SK-N-SH treated with all-trans-retinoic acid at 6 μM for 48 hours (cell line): ENCODE data around the gene PLA2G4B.

Experiments
- ATAC-seq: fragments of 200-7000 bp; cut with Tn5 transposase; 3 replicates; pipeline ENCODE4 v1.9.1; 2020; ENCODE audit warnings: mild to moderate bottlenecking, moderate library complexity
- ARNTL ChIP-seq: fragments of 450-650 bp; formaldehyde crosslinking; IDR thresholded peaks from 2 replicates; pipeline ENCODE4 v1.5.0; 2020; ENCODE audit warnings: low read depth, mild to moderate bottlenecking, moderate library complexity, borderline replicate concordance
- BACH2 ChIP-seq: fragments of 250-450 bp; sonication (Bioruptor Pico); IDR thresholded peaks from 2 replicates; pipeline ENCODE4 v1.9.0; 2021; ENCODE audit warnings: mild to moderate bottlenecking, borderline replicate concordance
- CSDC2 ChIP-seq: fragments of 250-450 bp; sonication (Bioruptor Pico); IDR thresholded peaks from 2 replicates; pipeline ENCODE4 v1.5.0; 2020; ENCODE audit warnings: mild to moderate bottlenecking, moderate library complexity
- ESRRG ChIP-seq: fragments of 250-450 bp; sonication (Bioruptor Pico); IDR thresholded peaks from 2 replicates; pipeline ENCODE4 v1.6.1; 2021; ENCODE audit warnings: mild to moderate bottlenecking
- GLIS3 ChIP-seq: fragments of 250-450 bp; sonication (Bioruptor Pico); IDR thresholded peaks from 2 replicates; pipeline ENCODE4 v1.5.0; 2020; ENCODE audit warnings: mild to moderate bottlenecking, moderate library complexity
- ISL1 ChIP-seq: fragments of 250-450 bp; sonication (Bioruptor Pico); IDR thresholded peaks from 2 replicates; pipeline ENCODE4 v2.1.2; 2022; ENCODE audit warnings: mild to moderate bottlenecking, moderate library complexity
- OSR1 ChIP-seq: fragments of 250-450 bp; sonication (Bioruptor Pico); IDR thresholded peaks from 2 replicates; pipeline ENCODE4 v1.8.0; 2022; ENCODE audit warnings: moderate library complexity, mild to moderate bottlenecking, inconsistent platforms
- POU6F1 ChIP-seq: fragments of 250-450 bp; sonication (Bioruptor Pico); IDR thresholded peaks from 2 replicates; pipeline ENCODE4 v1.8.0; 2021; ENCODE audit warnings: low read depth, mild to moderate bottlenecking, moderate library complexity, borderline replicate concordance
- PPARA ChIP-seq: fragments of 250-450 bp; sonication (Bioruptor Pico); IDR thresholded peaks from 2 replicates; pipeline ENCODE4 v1.5.0; 2020; ENCODE audit warnings: mild to moderate bottlenecking, borderline replicate concordance
- RARB ChIP-seq: fragments of 250-450 bp; sonication (Bioruptor Pico); IDR thresholded peaks from 2 replicates; pipeline ENCODE4 v1.8.0; 2021; ENCODE audit warnings: mild to moderate bottlenecking, moderate library complexity
- SNAI2 ChIP-seq: fragments of 250-450 bp; sonication (Bioruptor Pico); IDR thresholded peaks from 2 replicates; pipeline ENCODE4 v1.5.0; 2020; ENCODE audit warnings: mild to moderate bottlenecking, moderate library complexity
- TCF4 ChIP-seq: fragments of 250-450 bp; sonication (Bioruptor Pico); IDR thresholded peaks from 2 replicates; pipeline ENCODE4 v1.8.0; 2021; ENCODE audit warnings: mild to moderate bottlenecking, moderate library complexity, borderline replicate concordance
- TOX ChIP-seq: fragments of 250-450 bp; sonication (Bioruptor Pico); IDR thresholded peaks from 2 replicates; pipeline ENCODE4 v1.8.0; 2021; ENCODE audit warnings: mild to moderate bottlenecking, moderate library complexity, borderline replicate concordance
- TSHZ2 ChIP-seq: fragments of 250-450 bp; sonication (Bioruptor Pico); IDR thresholded peaks from 2 replicates; pipeline ENCODE4 v1.5.0; 2020; ENCODE audit warnings: mild to moderate bottlenecking, moderate library complexity
- ZFP3 ChIP-seq: fragments of 250-450 bp; sonication (Bioruptor Pico); IDR thresholded peaks from 2 replicates; pipeline ENCODE4 v1.5.0; 2020; ENCODE audit warnings: mild to moderate bottlenecking, moderate library complexity
- ZFP30 ChIP-seq: fragments of 450-650 bp; formaldehyde crosslinking; IDR thresholded peaks from 2 replicates; pipeline ENCODE4 v1.5.0; 2022; ENCODE audit warnings: mild to moderate bottlenecking, moderate library complexity
- ZNF565 ChIP-seq: fragments of 450-650 bp; formaldehyde crosslinking; conservative IDR thresholded peaks from 2 replicates; pipeline ENCODE4 v1.5.0; 2020; ENCODE audit warnings: low read depth, mild to moderate bottlenecking, moderate library complexity
- ZNF70 ChIP-seq: fragments of 450-650 bp; formaldehyde crosslinking; IDR thresholded peaks from 2 replicates; pipeline ENCODE4 v1.5.0; 2020; ENCODE audit warnings: mild to moderate bottlenecking, moderate library complexity
- ZNF8 ChIP-seq: fragments of 450-650 bp; formaldehyde crosslinking; IDR thresholded peaks from 2 replicates; pipeline ENCODE4 v1.5.0; 2020; ENCODE audit warnings: mild to moderate bottlenecking, moderate library complexity
- TF ChIP-seq, protein P1 (sequence below): fragments of 250-450 bp; sonication (Bioruptor Pico); IDR thresholded peaks from 2 replicates; pipeline ENCODE4 v1.5.1; 2020; ENCODE audit warnings: low read depth, mild to moderate bottlenecking, moderate library complexity
- TF ChIP-seq, protein P2 (sequence below): fragments of 250-450 bp; sonication (Bioruptor Pico); IDR thresholded peaks from 2 replicates; pipeline ENCODE4 v1.5.1; 2021; ENCODE audit warnings: mild to moderate bottlenecking, moderate library complexity

Gene PLA2G4B

DNA sequence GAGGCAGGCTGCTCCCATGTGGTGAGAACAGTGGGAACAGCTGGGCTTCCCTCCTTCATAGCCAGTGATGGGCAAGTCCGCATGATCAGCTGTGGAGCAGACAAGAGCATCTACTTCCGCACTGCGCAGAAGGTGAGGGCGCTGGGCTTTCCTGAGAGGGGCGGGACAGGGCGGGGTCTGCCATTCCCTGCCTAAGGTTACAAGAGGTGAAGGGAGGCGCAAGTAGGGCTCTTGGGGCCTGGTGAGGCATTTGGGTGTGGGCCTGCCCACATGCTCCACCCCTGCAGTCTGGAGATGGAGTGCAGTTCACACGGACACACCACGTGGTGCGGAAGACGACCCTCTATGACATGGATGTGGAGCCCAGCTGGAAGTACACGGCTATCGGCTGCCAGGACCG lies 21.3 kb upstream of the PLA2G4B start:
- TF ChIP-seq GLIS3 (CRISPR knock-in tag) (no peak), SNAI2 (CRISPR knock-in tag) (no peak), ZNF70 (no peak), TOX (CRISPR knock-in tag) (no peak), RARB (CRISPR knock-in tag) (no peak), ZNF565 (CRISPR knock-in tag) (no peak), OSR1 (CRISPR knock-in tag) (no peak), CSDC2 (no peak), ZFP3 (CRISPR knock-in tag) (no peak), POU6F1 (CRISPR knock-in tag) (no peak), BACH2 (no peak), ZFP30 (no peak), ZNF8 (CRISPR knock-in tag) (no peak), ISL1 (no peak)
- TF ChIP-seq, protein P1, sequence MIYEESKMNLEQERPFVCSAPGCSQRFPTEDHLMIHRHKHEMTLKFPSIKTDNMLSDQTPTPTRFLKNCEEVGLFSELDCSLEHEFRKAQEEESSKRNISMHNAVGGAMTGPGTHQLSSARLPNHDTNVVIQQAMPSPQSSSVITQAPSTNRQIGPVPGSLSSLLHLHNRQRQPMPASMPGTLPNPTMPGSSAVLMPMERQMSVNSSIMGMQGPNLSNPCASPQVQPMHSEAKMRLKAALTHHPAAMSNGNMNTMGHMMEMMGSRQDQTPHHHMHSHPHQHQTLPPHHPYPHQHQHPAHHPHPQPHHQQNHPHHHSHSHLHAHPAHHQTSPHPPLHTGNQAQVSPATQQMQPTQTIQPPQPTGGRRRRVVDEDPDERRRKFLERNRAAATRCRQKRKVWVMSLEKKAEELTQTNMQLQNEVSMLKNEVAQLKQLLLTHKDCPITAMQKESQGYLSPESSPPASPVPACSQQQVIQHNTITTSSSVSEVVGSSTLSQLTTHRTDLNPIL (CRISPR knock-in tag) = no peak
- TF ChIP-seq, all 23 proteins: peak for 0
- ATAC-seq = no peak

GRCh38 chr15:41817781-41818180 lies 20.9 kb upstream of the PLA2G4B start:
- ATAC-seq = no peak
- TF ChIP-seq ARNTL = no peak
- TF ChIP-seq ZFP3 (CRISPR knock-in tag) = no peak
- no peak for TF ChIP-seq ISL1
- no peak for TF ChIP-seq ESRRG
- TF ChIP-seq PPARA (CRISPR knock-in tag) = no peak
- TF ChIP-seq TSHZ2 (CRISPR knock-in tag) = no peak
- TF ChIP-seq BACH2 = no peak
- TF ChIP-seq RARB (CRISPR knock-in tag) = no peak
- TF ChIP-seq, protein P1 (CRISPR knock-in tag) = no peak
- TF ChIP-seq TCF4 (CRISPR knock-in tag) = no peak
- TF ChIP-seq ZFP30 = no peak
- TF ChIP-seq POU6F1 (CRISPR knock-in tag) = no peak
- no peak for TF ChIP-seq OSR1 (CRISPR knock-in tag)
- TF ChIP-seq, protein P2, sequence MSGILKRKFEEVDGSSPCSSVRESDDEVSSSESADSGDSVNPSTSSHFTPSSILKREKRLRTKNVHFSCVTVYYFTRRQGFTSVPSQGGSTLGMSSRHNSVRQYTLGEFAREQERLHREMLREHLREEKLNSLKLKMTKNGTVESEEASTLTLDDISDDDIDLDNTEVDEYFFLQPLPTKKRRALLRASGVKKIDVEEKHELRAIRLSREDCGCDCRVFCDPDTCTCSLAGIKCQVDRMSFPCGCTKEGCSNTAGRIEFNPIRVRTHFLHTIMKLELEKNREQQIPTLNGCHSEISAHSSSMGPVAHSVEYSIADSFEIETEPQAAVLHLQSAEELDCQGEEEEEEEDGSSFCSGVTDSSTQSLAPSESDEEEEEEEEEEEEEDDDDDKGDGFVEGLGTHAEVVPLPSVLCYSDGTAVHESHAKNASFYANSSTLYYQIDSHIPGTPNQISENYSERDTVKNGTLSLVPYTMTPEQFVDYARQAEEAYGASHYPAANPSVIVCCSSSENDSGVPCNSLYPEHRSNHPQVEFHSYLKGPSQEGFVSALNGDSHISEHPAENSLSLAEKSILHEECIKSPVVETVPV (CRISPR knock-in tag) = no peak
- TF ChIP-seq GLIS3 (CRISPR knock-in tag) = no peak
